ENCODE results near the gene APOC3. TPM values are rescaled to one million over a fixed set of nuclear protein-coding genes. Genes with fewer than 3 reads are reported as not detected.

APOC3 gene
- total RNA-seq, 1 donor from 2014 or later: not detected

- no peak overlapping the region for H3K27ac Mint-ChIP-seq (ENCODE audit: unreplicated experiment)
- no peak for TF ChIP-seq CTCF (IDR thresholded peaks at IDR 0.05; ENCODE audit: unreplicated experiment)
- H3K27me3 Mint-ChIP-seq (ENCODE audit: unreplicated experiment): peaks cover 2% of the 10 kb centered on the region
- H3K9me3 Mint-ChIP-seq (ENCODE audit: unreplicated experiment): no peaks in the 10 kb centered on the region
- DNase-seq (ENCODE audit: low spot score): no peak
- H3K4me1 Mint-ChIP-seq (ENCODE audit: unreplicated experiment): peaks cover 16% of the 10 kb centered on the region
- H3K4me3 Mint-ChIP-seq (ENCODE audit: unreplicated experiment): no peak overlapping the region
- peaks cover 1% of the 10 kb centered on the region for H3K36me3 Mint-ChIP-seq (ENCODE audit: low read depth, unreplicated experiment)
These were observed 11.1 kb downstream of the APOC3 start for GRCh38 chr11:116840746-116841296.

- H3K4me3 Mint-ChIP-seq (ENCODE audit: unreplicated experiment): no peak overlapping the region
- DNase-seq (ENCODE audit: low spot score): no peak
- H3K9me3 Mint-ChIP-seq (ENCODE audit: unreplicated experiment): no peaks in the 10 kb centered on the region
- no peak overlapping the region for H3K27ac Mint-ChIP-seq (ENCODE audit: unreplicated experiment)
- H3K4me1 Mint-ChIP-seq (ENCODE audit: unreplicated experiment): peaks cover 16% of the 10 kb centered on the region
- TF ChIP-seq CTCF (IDR thresholded peaks at IDR 0.05; ENCODE audit: unreplicated experiment): no peak
- H3K36me3 Mint-ChIP-seq (ENCODE audit: low read depth, unreplicated experiment): peaks cover 14% of the 10 kb centered on the region
- H3K27me3 Mint-ChIP-seq (ENCODE audit: unreplicated experiment): peaks cover 2% of the 10 kb centered on the region
These were observed 12.4 kb downstream of the APOC3 start for GRCh38 chr11:116842117-116842516.

GRCh38 chr11:116842909-116843308 is 13.2 kb downstream of the APOC3 start:
- TF ChIP-seq CTCF (IDR thresholded peaks at IDR 0.05; ENCODE audit: unreplicated experiment): no peak
- H3K4me3 Mint-ChIP-seq (ENCODE audit: unreplicated experiment): no peak overlapping the region
- DNase-seq (ENCODE audit: low spot score): no peak
- H3K27me3 Mint-ChIP-seq (ENCODE audit: unreplicated experiment): peaks cover 2% of the 10 kb centered on the region
- H3K4me1 Mint-ChIP-seq (ENCODE audit: unreplicated experiment): peaks cover 12% of the 10 kb centered on the region
- no peaks in the 10 kb centered on the region for H3K9me3 Mint-ChIP-seq (ENCODE audit: unreplicated experiment)
- peak overlapping the region; percentile 33 for H3K27ac Mint-ChIP-seq (ENCODE audit: unreplicated experiment)
- H3K36me3 Mint-ChIP-seq (ENCODE audit: low read depth, unreplicated experiment): peaks cover 16% of the 10 kb centered on the region

- H3K9me3 Mint-ChIP-seq (ENCODE audit: unreplicated experiment): no peaks in the 10 kb centered on the region
- TF ChIP-seq CTCF (IDR thresholded peaks at IDR 0.05; ENCODE audit: unreplicated experiment): no peak
- peaks cover 2% of the 10 kb centered on the region for H3K27me3 Mint-ChIP-seq (ENCODE audit: unreplicated experiment)
- H3K4me3 Mint-ChIP-seq (ENCODE audit: unreplicated experiment): no peak overlapping the region
- DNase-seq (ENCODE audit: low spot score): no peak
- H3K36me3 Mint-ChIP-seq (ENCODE audit: low read depth, unreplicated experiment): peaks cover 16% of the 10 kb centered on the region
- no peak overlapping the region for H3K27ac Mint-ChIP-seq (ENCODE audit: unreplicated experiment)
- H3K4me1 Mint-ChIP-seq (ENCODE audit: unreplicated experiment): peaks cover 7% of the 10 kb centered on the region
These were observed 14.0 kb downstream of the APOC3 start for GRCh38 chr11:116843661-116844060.

GRCh38 chr11:116844722-116845121 is 15.0 kb downstream of the APOC3 start:
- Mint-ChIP-seq H3K4me3 (ENCODE audit: unreplicated experiment) (no peak overlapping the region), H3K27ac (ENCODE audit: unreplicated experiment) (no peak overlapping the region), H3K4me1 (ENCODE audit: unreplicated experiment) (peaks cover 7% of the 10 kb centered on the region), H3K27me3 (ENCODE audit: unreplicated experiment) (no peaks in the 10 kb centered on the region), H3K36me3 (ENCODE audit: low read depth, unreplicated experiment) (peaks cover 20% of the 10 kb centered on the region), H3K9me3 (ENCODE audit: unreplicated experiment) (no peaks in the 10 kb centered on the region)
- DNase-seq (ENCODE audit: low spot score): no peak
- no peak for TF ChIP-seq CTCF (IDR thresholded peaks at IDR 0.05; ENCODE audit: unreplicated experiment)

All from endothelial cell (in vitro differentiated cells).